ENCODE data around the gene HEATR5A.

The HEATR5A gene

DNA sequence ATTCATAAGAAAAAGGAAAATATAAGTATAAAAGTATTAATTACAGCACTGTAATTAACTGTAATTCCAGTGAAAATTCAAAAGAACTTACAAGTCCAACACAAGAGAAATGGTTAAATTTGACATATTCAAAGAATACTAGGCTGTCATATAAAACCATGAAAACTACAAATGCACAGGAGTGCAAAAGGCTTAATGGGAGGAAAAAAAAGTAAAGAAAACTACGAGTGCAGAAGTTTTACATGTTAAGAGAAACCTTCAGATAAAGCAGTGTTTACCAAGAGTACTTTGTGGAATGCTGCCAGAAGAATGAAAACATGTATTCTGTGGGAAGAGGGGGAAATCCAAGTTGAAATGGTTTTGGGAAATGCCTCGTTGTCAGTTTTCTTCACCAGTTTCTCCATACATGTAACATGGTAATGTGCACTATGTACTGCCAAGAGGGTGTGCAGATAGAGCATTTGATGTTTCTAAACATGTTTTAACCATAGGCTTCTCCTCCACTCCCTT, 9.1 kb downstream of the HEATR5A start:
- Histone ChIP-seq H3K27ac (replicated peaks) (peak overlapping the region; percentile 83), H3K4me3 (replicated peaks; ENCODE audit: insufficient read depth, low read length) (no peak overlapping the region), H3K27me3 (ENCODE audit: insufficient read depth, poor library complexity, severe bottlenecking) (no peaks in the 10 kb centered on the region)
- no peak for TF ChIP-seq SPI1 (IDR thresholded peaks at IDR 0.05; ENCODE audit: borderline replicate concordance, low read depth)
- no peak for TF ChIP-seq CTCF (IDR thresholded peaks at IDR 0.05; ENCODE audit: insufficient read depth, low read length)
- TF ChIP-seq POLR2AphosphoS5 (IDR thresholded peaks at IDR 0.05; ENCODE audit: low read depth) = no peak
- TF ChIP-seq GABPA (IDR thresholded peaks at IDR 0.05; ENCODE audit: low read depth) = no peak
- no peak for TF ChIP-seq REST (IDR thresholded peaks at IDR 0.05; ENCODE audit: insufficient replicate concordance, low read depth)
- no peak for DNase-seq (ENCODE audit: low read depth in 1 of 2, low spot score in 1 of 2)

DNA sequence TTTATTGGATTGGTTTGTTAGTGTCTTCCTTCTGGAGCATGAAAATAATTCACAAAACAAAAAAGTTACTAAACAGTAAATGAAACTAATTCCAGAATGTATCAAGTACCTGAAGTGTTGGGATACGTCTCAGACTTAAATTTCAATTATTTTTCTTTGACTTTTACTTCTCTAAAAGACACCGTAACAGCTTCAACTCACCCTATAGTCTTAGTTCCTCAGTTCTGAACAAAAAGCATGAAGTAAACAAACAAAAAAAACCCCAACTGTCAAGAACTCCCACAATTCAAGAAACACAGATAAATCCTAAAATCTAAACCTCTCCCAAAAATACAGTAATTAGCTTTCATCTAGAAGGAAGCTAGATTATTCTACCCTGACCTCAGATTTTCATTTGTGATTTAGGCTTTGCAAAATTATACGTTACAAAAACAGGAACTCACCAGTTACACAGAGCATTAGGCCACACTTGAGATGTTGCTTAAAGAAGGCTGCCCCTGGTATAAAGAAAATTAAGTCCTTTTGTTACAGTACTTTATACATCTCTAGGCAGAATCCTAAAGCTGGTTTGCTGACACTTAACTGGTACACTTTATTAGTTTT, 10.2 kb downstream of the HEATR5A start:
- Histone ChIP-seq H3K4me3 (replicated peaks; ENCODE audit: insufficient read depth, low read length) (no peak overlapping the region; the same call in 1 of the 2 replicates), H3K27me3 (ENCODE audit: insufficient read depth, poor library complexity, severe bottlenecking) (no peaks in the 10 kb centered on the region), H3K27ac (replicated peaks) (peak overlapping the region; percentile 83)
- peak in 1 of 2 experiments; percentile 72 for DNase-seq (ENCODE audit: low read depth in 1 of 2, low spot score in 1 of 2)
- TF ChIP-seq SPI1 (IDR thresholded peaks at IDR 0.05; ENCODE audit: borderline replicate concordance, low read depth) (peak; percentile 95), REST (IDR thresholded peaks at IDR 0.05; ENCODE audit: insufficient replicate concordance, low read depth) (no peak), CTCF (IDR thresholded peaks at IDR 0.05; ENCODE audit: insufficient read depth, low read length) (no peak), GABPA (IDR thresholded peaks at IDR 0.05; ENCODE audit: low read depth) (no peak), POLR2AphosphoS5 (IDR thresholded peaks at IDR 0.05; ENCODE audit: low read depth) (no peak)

DNA sequence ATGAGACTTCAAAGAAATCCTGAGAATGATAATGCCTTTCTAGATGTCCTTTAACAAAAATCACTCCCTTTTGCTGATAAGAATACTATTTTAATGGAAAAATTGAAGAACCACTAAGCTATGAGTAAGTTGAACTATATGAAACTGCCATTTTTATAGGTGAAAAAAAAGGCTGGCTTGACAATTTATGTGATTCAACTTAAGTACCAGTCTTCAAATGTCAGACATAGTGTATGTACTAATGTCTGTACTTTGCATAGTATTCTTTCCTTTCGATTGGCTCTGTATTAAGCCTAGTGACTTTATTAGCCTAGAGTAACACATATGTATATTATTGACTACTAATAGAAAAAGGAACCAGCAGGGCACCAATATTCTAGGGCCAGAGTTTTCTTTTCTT, 11.9 kb downstream of the HEATR5A start:
- DNase-seq (ENCODE audit: low read depth in 1 of 2, low spot score in 1 of 2) = no peak
- Histone ChIP-seq H3K27ac (replicated peaks) (no peak overlapping the region), H3K27me3 (ENCODE audit: insufficient read depth, poor library complexity, severe bottlenecking) (no peaks in the 10 kb centered on the region), H3K4me3 (replicated peaks; ENCODE audit: insufficient read depth, low read length) (no peak overlapping the region)
- no peak for TF ChIP-seq POLR2AphosphoS5 (IDR thresholded peaks at IDR 0.05; ENCODE audit: low read depth)
- no peak for TF ChIP-seq SPI1 (IDR thresholded peaks at IDR 0.05; ENCODE audit: borderline replicate concordance, low read depth)
- no peak for TF ChIP-seq CTCF (IDR thresholded peaks at IDR 0.05; ENCODE audit: insufficient read depth, low read length)
- no peak for TF ChIP-seq REST (IDR thresholded peaks at IDR 0.05; ENCODE audit: insufficient replicate concordance, low read depth)
- TF ChIP-seq GABPA (IDR thresholded peaks at IDR 0.05; ENCODE audit: low read depth) = no peak
